ENCODE results near the gene TBX21. TPM values are rescaled to one million over a fixed set of nuclear protein-coding genes. Genes with fewer than 3 reads are reported as not detected.

Gene TBX21
- total and polyA plus RNA-seq, 10 of the 15 experiments (the other 5 are each of a cell fraction or from before 2014, with no cell fraction given), result 0.63 to 9.6 (median 5.0) TPM

DNA sequence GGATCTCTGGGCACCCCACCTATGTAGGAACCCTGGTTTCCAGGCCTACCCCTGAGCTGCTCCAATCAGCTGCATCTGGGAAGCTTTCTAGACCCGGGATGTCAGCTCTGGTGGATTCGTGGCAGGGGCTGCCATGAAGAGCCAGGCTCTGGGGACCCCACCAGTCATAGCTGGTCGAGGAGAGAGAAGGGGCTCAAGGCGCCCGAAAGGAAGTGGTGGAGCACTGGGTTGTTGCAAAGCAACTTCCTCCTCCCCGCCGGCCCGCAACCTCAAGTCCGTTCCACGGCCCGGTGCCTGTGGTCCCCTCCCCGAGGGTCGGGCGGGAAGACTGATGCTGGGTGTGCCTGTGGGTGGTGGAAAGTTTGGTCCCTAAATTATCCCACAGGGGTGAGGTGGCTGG is 28.9 kb upstream of the TBX21 start:
- TF ChIP-seq RUNX3 (IDR thresholded peaks at IDR 0.05; ENCODE audit: low read length), result peak; percentile 11; the same call in 1 of the 2 replicates
- TF ChIP-seq EGR1 (IDR thresholded peaks at IDR 0.05; ENCODE audit: borderline replicate concordance in 1 of 2, low read depth in 2 of 2, low read length in 2 of 2), result no peak
- TF ChIP-seq, protein P1, sequence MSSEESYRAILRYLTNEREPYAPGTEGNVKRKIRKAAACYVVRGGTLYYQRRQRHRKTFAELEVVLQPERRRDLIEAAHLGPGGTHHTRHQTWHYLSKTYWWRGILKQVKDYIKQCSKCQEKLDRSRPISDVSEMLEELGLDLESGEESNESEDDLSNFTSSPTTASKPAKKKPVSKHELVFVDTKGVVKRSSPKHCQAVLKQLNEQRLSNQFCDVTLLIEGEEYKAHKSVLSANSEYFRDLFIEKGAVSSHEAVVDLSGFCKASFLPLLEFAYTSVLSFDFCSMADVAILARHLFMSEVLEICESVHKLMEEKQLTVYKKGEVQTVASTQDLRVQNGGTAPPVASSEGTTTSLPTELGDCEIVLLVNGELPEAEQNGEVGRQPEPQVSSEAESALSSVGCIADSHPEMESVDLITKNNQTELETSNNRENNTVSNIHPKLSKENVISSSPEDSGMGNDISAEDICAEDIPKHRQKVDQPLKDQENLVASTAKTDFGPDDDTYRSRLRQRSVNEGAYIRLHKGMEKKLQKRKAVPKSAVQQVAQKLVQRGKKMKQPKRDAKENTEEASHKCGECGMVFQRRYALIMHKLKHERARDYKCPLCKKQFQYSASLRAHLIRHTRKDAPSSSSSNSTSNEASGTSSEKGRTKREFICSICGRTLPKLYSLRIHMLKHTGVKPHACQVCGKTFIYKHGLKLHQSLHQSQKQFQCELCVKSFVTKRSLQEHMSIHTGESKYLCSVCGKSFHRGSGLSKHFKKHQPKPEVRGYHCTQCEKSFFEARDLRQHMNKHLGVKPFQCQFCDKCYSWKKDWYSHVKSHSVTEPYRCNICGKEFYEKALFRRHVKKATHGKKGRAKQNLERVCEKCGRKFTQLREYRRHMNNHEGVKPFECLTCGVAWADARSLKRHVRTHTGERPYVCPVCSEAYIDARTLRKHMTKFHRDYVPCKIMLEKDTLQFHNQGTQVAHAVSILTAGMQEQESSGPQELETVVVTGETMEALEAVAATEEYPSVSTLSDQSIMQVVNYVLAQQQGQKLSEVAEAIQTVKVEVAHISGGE (CRISPR knock-in tag; IDR thresholded peaks at IDR 0.05), result no peak
- TF ChIP-seq GATAD2B (conservative IDR thresholded peaks at IDR 0.05; ENCODE audit: low read depth), result 0 out of 2 replicates have a peak, but pooled peaks have one; percentile 26
- ATAC-seq (0 out of 3 replicates have a peak, but pooled peaks have one; percentile 9), DNase-seq (ENCODE audit: low read depth, low spot score) (no peak), FAIRE-seq (no peak)
- no TSS peak for BruUV-seq (replicated peaks)
- no peak overlapping the region for H3K27ac ChIP-seq (ENCODE audit: control insufficient read depth, insufficient read depth)
- RAD21 ChIA-PET (ENCODE audit: unreplicated experiment), result interaction anchor here (0.7 to 9.9 kb wide), 6 partner anchors 10 to 38 kb away, joined by 3 to 136 read pairs (median 4); partner anchors contain the start of gene TBX21
- no peak overlapping the region for H2AFZ ChIP-seq (ENCODE audit: control insufficient read depth, low read depth, low read length)
- H3K9ac ChIP-seq (ENCODE audit: control insufficient read depth, insufficient read depth, low read length), result no peak overlapping the region
- H3K27me3 ChIP-seq (replicated peaks in 1 of 2; ENCODE audit: control insufficient read depth in 2 of 2, insufficient read depth in 2 of 2, low read length in 1 of 2), result no peaks in the 10 kb centered on the region
- H3K4me3 ChIP-seq, result no peak overlapping the region
- no peaks in the 10 kb centered on the region for H4K20me1 ChIP-seq (ENCODE audit: control insufficient read depth, insufficient read depth)
- H3K4me1 ChIP-seq (ENCODE audit: control insufficient read depth, insufficient read depth, low read length), result peaks cover 42% of the 10 kb centered on the region
- POLR2A ChIA-PET, result interaction anchor here (0.6 to 9.2 kb wide), 5 partner anchors 10 to 90 kb away, joined by 3 to 76 read pairs (median 3); partner anchors contain the start of gene TBKBP1
- CTCF ChIA-PET, result interaction anchor here (1.1 to 9.4 kb wide), 2 partner anchors 12 to 29 kb away, joined by 8 to 229 read pairs; partner anchors contain the start of gene TBX21
- peak overlapping the region; percentile 1 for H3K4me2 ChIP-seq (ENCODE audit: control insufficient read depth, insufficient read depth)
- H3K9me3 ChIP-seq (replicated peaks; ENCODE audit: control insufficient read depth, insufficient read depth, low read length), result no peaks in the 10 kb centered on the region
- SMC1A ChIA-PET (ENCODE audit: uncharacterized antibody, unreplicated experiment), result interaction anchor here (1.2 to 6.5 kb wide), 4 partner anchors 11 to 32 kb away, joined by 3 to 31 read pairs (median 16); partner anchors contain the start of gene TBKBP1
- intact Hi-C loops (cut with micrococcal nuclease; ENCODE audit: unreplicated experiment) (no loop called here), in situ Hi-C loops (cut with MboI) (no loop called here)
- no peaks in the 10 kb centered on the region for H3K79me2 ChIP-seq (ENCODE audit: control insufficient read depth, insufficient read depth, low read length)
- WGBS (ENCODE audit: insufficient coverage, insufficient replicate concordance, low lambda C conversion rate, missing lambda C conversion rate), result 11% methylated on average over 13 of the region's 14 CpGs
- H3K36me3 ChIP-seq (ENCODE audit: control insufficient read depth in 2 of 2, insufficient read depth in 2 of 2, low read length in 1 of 2), result no peaks in the 10 kb centered on the region

Data from GM12878 (cell line).